Activated naive CD8-positive, alpha-beta T cell treated with anti-CD3 and anti-CD28 coated beads, Interleukin-2, amount 50 U/mL, for 24 hours (primary cell): ENCODE data around the gene WNT1.
A peak's percentile ranks its signal among the peaks of the same experiment; 100 is the strongest.

Experiments
- ATAC-seq: fragments of 150-1000 bp; cut with Tn5 transposase; one replicate; pipeline ENCODE4 v1.10.0; 2021
- DNase-seq: peaks from one replicate; pipeline ENCODE4 v3.0.0; 2021
- H3K27ac Mint-ChIP-seq: one replicate; pipeline ENCODE4 v1.8.0; 2021; ENCODE audit warnings: mild to moderate bottlenecking, mixed read lengths
- H3K27me3 Mint-ChIP-seq: one replicate; pipeline ENCODE4 v1.8.0; 2021; ENCODE audit warnings: mixed read lengths
- H3K36me3 Mint-ChIP-seq: one replicate; pipeline ENCODE4 v1.8.0; 2021; ENCODE audit warnings: low read depth, mixed read lengths
- H3K4me1 Mint-ChIP-seq: one replicate; pipeline ENCODE4 v1.8.0; 2021; ENCODE audit warnings: mixed read lengths
- H3K4me3 Mint-ChIP-seq: one replicate; pipeline ENCODE4 v1.8.0; 2021; ENCODE audit warnings: mild to moderate bottlenecking, moderate library complexity, mixed read lengths
- H3K9me3 Mint-ChIP-seq: one replicate; pipeline ENCODE4 v1.8.0; 2021; ENCODE audit warnings: mixed read lengths

WNT1 gene

GRCh38 chr12:48969833-48970701, 8.1 kb upstream of the WNT1 start:
- no peak for ATAC-seq
- peaks cover 50% of the 10 kb centered on the region for H3K4me1 Mint-ChIP-seq
- no peaks in the 10 kb centered on the region for H3K36me3 Mint-ChIP-seq
- no peak for DNase-seq
- no peak overlapping the region for H3K4me3 Mint-ChIP-seq
- H3K27me3 Mint-ChIP-seq, result peaks cover 67% of the 10 kb centered on the region
- no peak overlapping the region for H3K27ac Mint-ChIP-seq
- H3K9me3 Mint-ChIP-seq, result no peaks in the 10 kb centered on the region

GRCh38 chr12:48970702-48971334, 7.3 kb upstream of the WNT1 start:
- Mint-ChIP-seq H3K27me3 (peaks cover 68% of the 10 kb centered on the region), H3K4me1 (peaks cover 47% of the 10 kb centered on the region), H3K36me3 (no peaks in the 10 kb centered on the region), H3K27ac (no peak overlapping the region), H3K4me3 (no peak overlapping the region), H3K9me3 (no peaks in the 10 kb centered on the region)
- DNase-seq (no peak), ATAC-seq (no peak)

- Mint-ChIP-seq H3K9me3 (no peaks in the 10 kb centered on the region), H3K4me3 (peak overlapping the region; percentile 58), H3K27ac (peak overlapping the region; percentile 81), H3K4me1 (peaks cover 60% of the 10 kb centered on the region), H3K27me3 (peaks cover 76% of the 10 kb centered on the region), H3K36me3 (no peaks in the 10 kb centered on the region)
- ATAC-seq (peak; percentile 66), DNase-seq (peak; percentile 73)
Measured at GRCh38 chr12:48972213-48972951, 5.7 kb upstream of the WNT1 start.

- Mint-ChIP-seq H3K27ac (peak overlapping the region; percentile 81), H3K27me3 (peaks cover 81% of the 10 kb centered on the region), H3K36me3 (peaks cover 2% of the 10 kb centered on the region), H3K4me3 (peak overlapping the region; percentile 33), H3K4me1 (peaks cover 66% of the 10 kb centered on the region), H3K9me3 (no peaks in the 10 kb centered on the region)
- ATAC-seq (no peak), DNase-seq (no peak)
Measured at GRCh38 chr12:48972952-48973483, 5.1 kb upstream of the WNT1 start.

- no peak overlapping the region for H3K27ac Mint-ChIP-seq
- DNase-seq (no peak), ATAC-seq (no peak)
- H3K36me3 Mint-ChIP-seq, result peaks cover 2% of the 10 kb centered on the region
- H3K4me1 Mint-ChIP-seq, result peaks cover 61% of the 10 kb centered on the region
- H3K4me3 Mint-ChIP-seq, result no peak overlapping the region
- H3K27me3 Mint-ChIP-seq, result peaks cover 77% of the 10 kb centered on the region
- no peaks in the 10 kb centered on the region for H3K9me3 Mint-ChIP-seq
Measured at GRCh38 chr12:48973531-48973930, 4.6 kb upstream of the WNT1 start.

GRCh38 chr12:48973941-48974673, 4.0 kb upstream of the WNT1 start:
- Mint-ChIP-seq H3K4me3 (no peak overlapping the region), H3K27me3 (peaks cover 77% of the 10 kb centered on the region), H3K36me3 (peaks cover 2% of the 10 kb centered on the region), H3K9me3 (no peaks in the 10 kb centered on the region), H3K27ac (no peak overlapping the region), H3K4me1 (peaks cover 62% of the 10 kb centered on the region)
- ATAC-seq, result no peak
- no peak for DNase-seq

- Mint-ChIP-seq H3K27me3 (peaks cover 83% of the 10 kb centered on the region), H3K27ac (peak overlapping the region; percentile 91), H3K4me3 (peak overlapping the region; percentile 30), H3K9me3 (no peaks in the 10 kb centered on the region), H3K4me1 (peaks cover 64% of the 10 kb centered on the region), H3K36me3 (peaks cover 2% of the 10 kb centered on the region)
- DNase-seq (peak; percentile 93), ATAC-seq (peak; percentile 73)
Measured at GRCh38 chr12:48977290-48978281, 536 bp upstream of the WNT1 start.

- DNase-seq (no peak), ATAC-seq (no peak)
- Mint-ChIP-seq H3K36me3 (peaks cover 2% of the 10 kb centered on the region), H3K4me3 (peak overlapping the region; percentile 62), H3K27ac (peak overlapping the region; percentile 18), H3K4me1 (peaks cover 57% of the 10 kb centered on the region), H3K9me3 (no peaks in the 10 kb centered on the region), H3K27me3 (peaks cover 81% of the 10 kb centered on the region)
Measured at GRCh38 chr12:48978741-48979601, 849 bp downstream of the WNT1 start.

- H3K4me1 Mint-ChIP-seq, result peaks cover 57% of the 10 kb centered on the region
- ATAC-seq, result no peak
- H3K9me3 Mint-ChIP-seq, result no peaks in the 10 kb centered on the region
- H3K27me3 Mint-ChIP-seq, result peaks cover 76% of the 10 kb centered on the region
- H3K4me3 Mint-ChIP-seq, result peak overlapping the region; percentile 62
- H3K27ac Mint-ChIP-seq, result no peak overlapping the region
- H3K36me3 Mint-ChIP-seq, result peaks cover 2% of the 10 kb centered on the region
- DNase-seq, result no peak
Measured at GRCh38 chr12:48979602-48980388, 1.7 kb downstream of the WNT1 start.

- no peak for DNase-seq
- Mint-ChIP-seq H3K4me1 (peaks cover 57% of the 10 kb centered on the region), H3K4me3 (peak overlapping the region; percentile 62), H3K36me3 (peaks cover 2% of the 10 kb centered on the region), H3K27me3 (peaks cover 71% of the 10 kb centered on the region), H3K9me3 (no peaks in the 10 kb centered on the region), H3K27ac (no peak overlapping the region)
- no peak for ATAC-seq
Measured at GRCh38 chr12:48980389-48980952, 2.3 kb downstream of the WNT1 start.

- DNase-seq (no peak), ATAC-seq (no peak)
- Mint-ChIP-seq H3K36me3 (peaks cover 2% of the 10 kb centered on the region), H3K27ac (peak overlapping the region; percentile 74), H3K27me3 (peaks cover 70% of the 10 kb centered on the region), H3K9me3 (no peaks in the 10 kb centered on the region), H3K4me1 (peaks cover 55% of the 10 kb centered on the region), H3K4me3 (peak overlapping the region; percentile 42)
Measured at GRCh38 chr12:48980953-48981756, 3.0 kb downstream of the WNT1 start.
